ENCODE results near the gene B4GALT6.

GRCh38 chr18:31619291-31619690, 65.1 kb downstream of the B4GALT6 start:
- TF ChIP-seq, protein P1, sequence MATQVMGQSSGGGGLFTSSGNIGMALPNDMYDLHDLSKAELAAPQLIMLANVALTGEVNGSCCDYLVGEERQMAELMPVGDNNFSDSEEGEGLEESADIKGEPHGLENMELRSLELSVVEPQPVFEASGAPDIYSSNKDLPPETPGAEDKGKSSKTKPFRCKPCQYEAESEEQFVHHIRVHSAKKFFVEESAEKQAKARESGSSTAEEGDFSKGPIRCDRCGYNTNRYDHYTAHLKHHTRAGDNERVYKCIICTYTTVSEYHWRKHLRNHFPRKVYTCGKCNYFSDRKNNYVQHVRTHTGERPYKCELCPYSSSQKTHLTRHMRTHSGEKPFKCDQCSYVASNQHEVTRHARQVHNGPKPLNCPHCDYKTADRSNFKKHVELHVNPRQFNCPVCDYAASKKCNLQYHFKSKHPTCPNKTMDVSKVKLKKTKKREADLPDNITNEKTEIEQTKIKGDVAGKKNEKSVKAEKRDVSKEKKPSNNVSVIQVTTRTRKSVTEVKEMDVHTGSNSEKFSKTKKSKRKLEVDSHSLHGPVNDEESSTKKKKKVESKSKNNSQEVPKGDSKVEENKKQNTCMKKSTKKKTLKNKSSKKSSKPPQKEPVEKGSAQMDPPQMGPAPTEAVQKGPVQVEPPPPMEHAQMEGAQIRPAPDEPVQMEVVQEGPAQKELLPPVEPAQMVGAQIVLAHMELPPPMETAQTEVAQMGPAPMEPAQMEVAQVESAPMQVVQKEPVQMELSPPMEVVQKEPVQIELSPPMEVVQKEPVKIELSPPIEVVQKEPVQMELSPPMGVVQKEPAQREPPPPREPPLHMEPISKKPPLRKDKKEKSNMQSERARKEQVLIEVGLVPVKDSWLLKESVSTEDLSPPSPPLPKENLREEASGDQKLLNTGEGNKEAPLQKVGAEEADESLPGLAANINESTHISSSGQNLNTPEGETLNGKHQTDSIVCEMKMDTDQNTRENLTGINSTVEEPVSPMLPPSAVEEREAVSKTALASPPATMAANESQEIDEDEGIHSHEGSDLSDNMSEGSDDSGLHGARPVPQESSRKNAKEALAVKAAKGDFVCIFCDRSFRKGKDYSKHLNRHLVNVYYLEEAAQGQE (IDR thresholded peaks at IDR 0.05; ENCODE audit: borderline replicate concordance) = no peak
- no peak for TF ChIP-seq CTCF (IDR thresholded peaks at IDR 0.05; ENCODE audit: poor library complexity, severe bottlenecking)
- no peak for TF ChIP-seq EP300 (conservative IDR thresholded peaks at IDR 0.05; ENCODE audit: poor library complexity, severe bottlenecking)
- no peak for TF ChIP-seq MXI1 (conservative IDR thresholded peaks at IDR 0.05; ENCODE audit: poor library complexity, severe bottlenecking)
- no peak for TF ChIP-seq EZH2 (IDR thresholded peaks at IDR 0.05; ENCODE audit: borderline replicate concordance, insufficient read depth, low read length, poor library complexity, severe bottlenecking)
- TF ChIP-seq SMC3 (conservative IDR thresholded peaks at IDR 0.05; ENCODE audit: poor library complexity) = no peak
- no peak for TF ChIP-seq POLR2AphosphoS5 (IDR thresholded peaks at IDR 0.05)
- no peak for TF ChIP-seq TAF1 (IDR thresholded peaks at IDR 0.05; ENCODE audit: low read depth)
